ENCODE measurements around the gene RPS21. TPM values are rescaled to one million over a fixed set of nuclear protein-coding genes. Genes with fewer than 3 reads are reported as not detected.

RPS21 gene
- polyA plus RNA-seq, 1 of the 3 experiments (the other 2 are of a cell fraction) = 16,625 TPM

- Histone ChIP-seq H3K27me3 (ENCODE audit: insufficient read depth) (no peaks in the 10 kb centered on the region; the same call in 1 of the 2 replicates), H3K4me1 (ENCODE audit: control insufficient read depth in 1 of 2, insufficient read depth in 2 of 2, low read depth in 1 of 2, low read length in 1 of 2) (no peaks in the 10 kb centered on the region; a peak in 1 of 4 replicates), H3K9ac (no peak overlapping the region), H3K9me3 (no peaks in the 10 kb centered on the region), H3K36me3 (replicated peaks in 1 of 2; ENCODE audit: control insufficient read depth in 1 of 2, insufficient read depth in 2 of 2, low read length in 1 of 2) (no peaks in the 10 kb centered on the region), H3K4me2 (no peak overlapping the region), H2AFZ (ENCODE audit: low read depth) (no peak overlapping the region), H3K79me2 (ENCODE audit: insufficient read depth) (no peaks in the 10 kb centered on the region), H3K9me2 (no peaks in the 10 kb centered on the region), H3F3A (replicated peaks; ENCODE audit: insufficient read depth) (no peaks in the 10 kb centered on the region), H3K27ac (ENCODE audit: low read depth in 2 of 2, low read length in 1 of 2) (no peak overlapping the region), H4K20me1 (ENCODE audit: insufficient read depth) (no peaks in the 10 kb centered on the region), H3K4me3 (ENCODE audit: low read depth in 2 of 2, low read length in 1 of 2) (no peak overlapping the region)
- no peak for TF ChIP-seq FOXM1 (IDR thresholded peaks at IDR 0.05; ENCODE audit: low read depth)
- TF ChIP-seq IRF3 (IDR thresholded peaks at IDR 0.05; ENCODE audit: low read depth, low read length) = no peak
- TF ChIP-seq, protein P1, sequence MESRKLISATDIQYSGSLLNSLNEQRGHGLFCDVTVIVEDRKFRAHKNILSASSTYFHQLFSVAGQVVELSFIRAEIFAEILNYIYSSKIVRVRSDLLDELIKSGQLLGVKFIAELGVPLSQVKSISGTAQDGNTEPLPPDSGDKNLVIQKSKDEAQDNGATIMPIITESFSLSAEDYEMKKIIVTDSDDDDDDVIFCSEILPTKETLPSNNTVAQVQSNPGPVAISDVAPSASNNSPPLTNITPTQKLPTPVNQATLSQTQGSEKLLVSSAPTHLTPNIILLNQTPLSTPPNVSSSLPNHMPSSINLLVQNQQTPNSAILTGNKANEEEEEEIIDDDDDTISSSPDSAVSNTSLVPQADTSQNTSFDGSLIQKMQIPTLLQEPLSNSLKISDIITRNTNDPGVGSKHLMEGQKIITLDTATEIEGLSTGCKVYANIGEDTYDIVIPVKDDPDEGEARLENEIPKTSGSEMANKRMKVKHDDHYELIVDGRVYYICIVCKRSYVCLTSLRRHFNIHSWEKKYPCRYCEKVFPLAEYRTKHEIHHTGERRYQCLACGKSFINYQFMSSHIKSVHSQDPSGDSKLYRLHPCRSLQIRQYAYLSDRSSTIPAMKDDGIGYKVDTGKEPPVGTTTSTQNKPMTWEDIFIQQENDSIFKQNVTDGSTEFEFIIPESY (IDR thresholded peaks at IDR 0.05; ENCODE audit: borderline replicate concordance, low read depth) = no peak
- TF ChIP-seq FOXJ3 (CRISPR knock-in tag; IDR thresholded peaks at IDR 0.05) = no peak
- TF ChIP-seq SIN3A (IDR thresholded peaks at IDR 0.05; ENCODE audit: borderline replicate concordance, low read depth, low read length) = no peak
- TF ChIP-seq, protein P2, sequence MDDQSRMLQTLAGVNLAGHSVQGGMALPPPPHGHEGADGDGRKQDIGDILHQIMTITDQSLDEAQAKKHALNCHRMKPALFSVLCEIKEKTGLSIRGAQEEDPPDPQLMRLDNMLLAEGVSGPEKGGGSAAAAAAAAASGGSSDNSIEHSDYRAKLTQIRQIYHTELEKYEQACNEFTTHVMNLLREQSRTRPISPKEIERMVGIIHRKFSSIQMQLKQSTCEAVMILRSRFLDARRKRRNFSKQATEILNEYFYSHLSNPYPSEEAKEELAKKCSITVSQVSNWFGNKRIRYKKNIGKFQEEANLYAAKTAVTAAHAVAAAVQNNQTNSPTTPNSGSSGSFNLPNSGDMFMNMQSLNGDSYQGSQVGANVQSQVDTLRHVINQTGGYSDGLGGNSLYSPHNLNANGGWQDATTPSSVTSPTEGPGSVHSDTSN (IDR thresholded peaks at IDR 0.05) = no peak
- TF ChIP-seq ELF1 (IDR thresholded peaks at IDR 0.05) = no peak
- no peak for TF ChIP-seq GABPA (IDR thresholded peaks at IDR 0.05; ENCODE audit: low read depth)
- no peak for TF ChIP-seq EZH2phosphoT487 (IDR thresholded peaks at IDR 0.05; ENCODE audit: borderline replicate concordance, low read depth)
- TF ChIP-seq MEF2A (IDR thresholded peaks at IDR 0.05; ENCODE audit: borderline replicate concordance, low read depth) = no peak
- no peak for TF ChIP-seq SMC3 (IDR thresholded peaks at IDR 0.05; ENCODE audit: low read depth, low read length)
- ChIA-PET POLR2A (no interaction called here), CTCF (interaction anchor here (1.4 to 1.8 kb wide), 2 partner anchors 11 to 28 kb away, joined by 4 to 5 read pairs; no protein-coding TSS in a partner anchor)
- DNase-seq = no peak
- 73% methylated on average over 7 of the region's 24 CpGs for WGBS (ENCODE audit: low lambda C conversion rate)
These were observed 51.0 kb downstream of the RPS21 start for GRCh38 chr20:62437927-62438326.

Other genes starting within 250 kb of the RPS21 start
- 687 and 801 TPM in 2 replicates for gene PSMA7, start 243.7 kb upstream of the RPS21 start, polyA plus RNA-seq (2012; rRNA removed)
- gene SS18L1, start 243.3 kb upstream of the RPS21 start, polyA plus RNA-seq (2012; rRNA removed) = 10.7 and 13.1 TPM in 2 replicates
- 36.6 and 42.9 TPM in 2 replicates for gene MTG2, start 204.1 kb upstream of the RPS21 start, polyA plus RNA-seq (2012; rRNA removed)
- 0.02 TPM in 2 replicates for gene HRH3, start 166.8 kb upstream of the RPS21 start, polyA plus RNA-seq (2012; rRNA removed)
- 17.7 and 18.7 TPM in 2 replicates for gene OSBPL2, start 148.6 kb upstream of the RPS21 start, polyA plus RNA-seq (2012; rRNA removed)
- 137 and 142 TPM in 2 replicates for gene ADRM1, start 84.1 kb upstream of the RPS21 start, polyA plus RNA-seq (2012; rRNA removed)
- 16.1 and 27.2 TPM in 2 replicates for gene LAMA5, start 19.8 kb upstream of the RPS21 start, polyA plus RNA-seq (2012; rRNA removed)
- gene CABLES2, start 20.2 kb downstream of the RPS21 start, polyA plus RNA-seq (2012; rRNA removed) = 4.2 and 4.8 TPM in 2 replicates
- not detected in 2 replicates for gene RBBP8NL, start 40.4 kb downstream of the RPS21 start, polyA plus RNA-seq (2012; rRNA removed)
- not detected in 2 replicates for gene GATA5, start 88.9 kb downstream of the RPS21 start, polyA plus RNA-seq (2012; rRNA removed)